GM18951 (cell line): ENCODE results near the gene LSM14B.

Source experiments
- POLR2A ChIP-seq: IDR thresholded peaks from 4 replicates; pipeline ENCODE4 v1.6.1; 2011; ENCODE audit warnings: mild to moderate bottlenecking; ENCODE audit not compliant: insufficient read length, insufficient read depth; ENCODE audit errors: extremely low read depth
- in situ Hi-C: fragments of 300-500 bp; cut with MboI; formaldehyde crosslinking; loops from one replicate; pipeline ENCODE4 v1.12.0; 2022; ENCODE audit warnings: low sequenced_read_pairs, mixed read lengths, inconsistent platforms; ENCODE audit not compliant: unreplicated experiment

The LSM14B gene

GRCh38 chr20:62150310-62150575 is 28.0 kb downstream of the LSM14B start:
- no peak for TF ChIP-seq POLR2A
- in situ Hi-C loops: no loop called here

GRCh38 chr20:62151225-62151624 is 28.9 kb downstream of the LSM14B start:
- in situ Hi-C loops: no loop called here
- no peak for TF ChIP-seq POLR2A

- TF ChIP-seq POLR2A: no peak
- in situ Hi-C loops: no loop called here
Measured at GRCh38 chr20:62151835-62152364, 29.6 kb downstream of the LSM14B start.

DNA sequence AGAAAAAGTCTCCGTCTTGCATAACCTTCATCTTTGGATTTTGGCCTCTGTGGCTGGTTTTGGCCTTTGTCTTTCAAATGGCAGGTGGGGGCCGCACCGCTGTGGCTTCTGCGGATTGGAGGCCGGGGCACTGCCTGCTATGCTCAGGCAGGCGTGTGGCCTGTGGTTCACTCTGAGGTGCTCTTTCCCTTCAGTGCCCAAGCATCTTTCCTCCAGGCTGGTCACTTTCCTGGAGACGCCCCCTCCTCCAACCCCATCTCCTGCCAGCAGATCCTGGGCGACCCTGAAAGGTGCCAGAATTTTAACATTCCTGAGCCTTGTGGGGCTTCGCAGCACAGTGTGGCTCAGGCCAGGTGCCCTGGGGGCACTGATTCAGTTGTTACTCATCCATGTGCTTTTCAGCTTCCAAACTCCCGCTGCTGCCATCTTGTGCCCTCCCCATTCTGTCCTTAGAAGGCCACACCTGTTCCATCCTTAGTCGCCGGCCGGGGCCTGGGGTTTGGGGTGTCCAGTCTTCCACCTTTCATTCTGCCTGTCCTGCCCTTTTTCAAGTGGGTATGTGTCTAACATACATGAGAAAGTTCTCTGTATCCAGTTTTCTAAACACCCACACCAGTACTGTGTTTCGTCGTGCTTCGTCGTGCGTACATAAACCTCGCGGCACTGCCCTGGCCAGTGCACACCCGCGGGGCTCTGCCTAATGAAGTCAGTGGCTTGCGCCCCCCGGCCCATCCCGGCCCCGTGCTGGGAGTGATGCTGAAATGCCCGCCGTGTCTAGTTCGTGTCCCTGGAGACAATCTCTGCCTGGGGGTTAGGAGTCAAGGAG is 33.4 kb downstream of the LSM14B start:
- in situ Hi-C loops: no loop called here
- no peak for TF ChIP-seq POLR2A

DNA sequence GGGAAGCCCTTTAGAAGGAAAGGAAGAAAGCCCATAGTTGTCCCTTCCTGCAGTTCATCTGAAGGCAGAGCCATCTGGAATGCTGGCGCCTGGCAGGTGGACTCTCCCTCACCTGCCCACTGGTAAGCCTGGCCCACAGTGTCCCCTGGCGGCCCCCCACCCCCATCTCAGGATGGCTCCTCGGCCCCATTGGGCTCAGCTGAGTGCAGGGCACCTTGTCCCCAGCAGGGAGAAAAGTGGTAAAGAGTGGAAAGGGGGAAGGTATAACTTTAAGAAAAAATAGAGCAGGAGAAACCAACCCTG is 33.9 kb downstream of the LSM14B start:
- in situ Hi-C loops: no loop called here

DNA sequence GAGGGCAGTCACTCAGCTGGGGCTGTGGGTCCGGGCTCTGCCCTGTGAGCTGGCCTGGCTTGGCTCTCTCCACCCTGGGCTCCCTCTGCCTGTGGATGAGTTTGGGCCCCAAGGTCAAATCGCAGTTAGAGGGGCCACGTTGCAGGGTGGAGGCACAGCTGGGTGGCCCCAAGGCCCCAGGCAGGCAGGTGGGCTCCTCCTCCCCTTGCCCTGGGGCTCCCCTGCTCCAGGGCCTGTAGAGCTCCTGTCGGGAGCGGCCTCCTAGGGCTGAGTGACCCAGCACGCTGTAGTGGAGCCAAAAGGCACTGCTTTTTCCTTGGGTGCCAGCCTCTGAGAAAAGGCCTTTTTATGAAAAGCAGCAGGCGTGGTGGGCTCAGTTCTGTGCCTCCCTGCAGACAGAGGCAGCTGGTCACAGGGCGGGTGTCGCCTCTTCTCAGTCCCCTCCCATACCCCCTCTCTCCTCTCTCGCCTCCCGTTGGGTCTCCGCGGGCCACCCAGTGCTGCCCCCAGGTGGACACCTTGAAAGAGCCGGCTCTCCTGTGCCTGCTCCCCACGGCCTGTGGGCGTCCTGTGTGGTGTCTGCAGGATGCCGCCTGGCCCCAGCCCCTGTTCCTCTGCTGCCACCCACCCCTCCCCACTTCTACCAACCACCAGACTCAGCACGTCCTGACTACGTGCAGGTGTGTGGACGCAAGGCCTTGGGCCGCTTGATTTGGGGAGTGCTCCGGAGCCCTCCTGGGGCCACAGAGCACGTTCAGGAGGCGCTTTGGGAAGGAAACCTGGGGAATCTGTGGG is 34.5 kb downstream of the LSM14B start:
- in situ Hi-C loops: no loop called here

More for the DNA sequence above, 33.9 kb downstream of the LSM14B start:
- TF ChIP-seq POLR2A: no peak

GRCh38 chr20:62157387-62158087 is 35.3 kb downstream of the LSM14B start:
- no peak for TF ChIP-seq POLR2A
- in situ Hi-C loops: no loop called here

More for the DNA sequence above, 34.5 kb downstream of the LSM14B start:
- TF ChIP-seq POLR2A: no peak

DNA sequence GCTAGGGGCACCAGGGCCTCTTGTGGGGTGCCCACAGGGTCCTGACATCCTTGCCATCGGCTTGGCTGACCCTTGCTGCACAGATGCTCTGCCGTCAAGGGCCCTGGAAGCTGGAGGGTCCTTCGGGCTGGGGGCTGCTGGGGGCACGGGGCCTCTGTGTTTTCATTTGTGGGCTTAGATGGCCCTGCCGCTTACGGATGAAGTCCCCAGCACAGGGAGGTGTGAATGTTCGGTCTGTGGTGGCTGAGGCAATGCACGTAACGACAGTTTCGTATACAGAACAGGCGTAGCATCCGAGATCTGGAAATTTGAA is 35.8 kb downstream of the LSM14B start:
- in situ Hi-C loops: no loop called here
- TF ChIP-seq POLR2A: no peak

DNA sequence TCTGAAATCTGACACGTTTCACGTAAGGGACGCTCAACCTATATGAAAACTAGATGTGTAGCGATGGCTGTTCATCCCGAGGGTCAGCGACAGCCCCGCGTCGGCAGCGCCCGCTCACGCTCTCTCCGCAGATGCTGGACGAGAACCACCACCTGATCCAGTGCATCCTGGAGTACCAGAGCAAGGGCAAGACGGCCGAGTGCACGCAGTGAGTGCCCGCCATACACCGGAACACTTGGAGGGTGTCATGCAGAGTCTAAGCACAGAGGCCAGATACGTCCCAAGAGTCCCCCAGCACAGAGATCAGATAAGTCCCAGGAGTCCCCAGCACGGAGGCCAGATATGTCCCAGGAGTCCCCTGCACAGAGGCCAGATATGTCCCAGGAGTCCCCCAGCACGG is 36.3 kb downstream of the LSM14B start:
- no peak for TF ChIP-seq POLR2A
- in situ Hi-C loops: no loop called here

DNA sequence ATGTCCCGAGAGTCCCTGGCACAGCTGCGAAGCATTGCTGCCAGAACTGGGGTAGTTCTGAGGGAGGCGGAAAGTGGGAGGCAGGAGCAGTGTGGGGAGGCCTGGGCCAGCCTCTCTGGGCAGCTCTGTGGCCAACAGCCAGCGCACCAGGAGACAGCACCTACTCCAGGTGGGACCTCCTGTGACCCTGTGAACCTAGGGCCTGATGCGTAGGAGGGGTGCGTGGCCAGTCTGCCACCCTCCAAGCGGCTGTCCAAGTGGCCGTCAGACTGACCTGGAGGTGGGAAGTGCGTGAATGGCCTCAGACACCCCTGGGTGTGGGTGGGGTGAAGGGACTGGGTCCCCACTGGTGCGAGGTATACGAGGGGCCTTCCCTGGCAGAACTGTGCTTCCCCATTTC is 36.8 kb downstream of the LSM14B start:
- no peak for TF ChIP-seq POLR2A
- in situ Hi-C loops: no loop called here

DNA sequence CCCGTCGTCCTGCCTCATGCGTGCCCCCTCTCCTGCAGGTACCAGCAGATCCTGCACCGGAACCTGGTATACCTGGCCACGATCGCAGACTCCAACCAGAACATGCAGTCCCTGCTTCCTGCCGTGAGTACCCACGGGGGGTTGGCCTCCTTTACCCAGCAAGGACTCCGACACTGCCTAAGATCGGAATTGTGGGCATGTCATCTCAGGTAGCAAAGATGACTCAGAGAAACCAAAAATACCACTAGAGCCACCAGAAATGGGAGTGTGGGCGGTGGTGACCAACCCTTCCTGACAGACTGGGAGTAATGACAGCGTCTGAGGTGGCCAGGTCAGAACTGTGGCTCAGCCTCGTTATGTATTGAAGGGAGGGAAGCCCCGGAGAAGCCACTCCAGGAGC is 37.6 kb downstream of the LSM14B start:
- no peak for TF ChIP-seq POLR2A
- in situ Hi-C loops: no loop called here

DNA sequence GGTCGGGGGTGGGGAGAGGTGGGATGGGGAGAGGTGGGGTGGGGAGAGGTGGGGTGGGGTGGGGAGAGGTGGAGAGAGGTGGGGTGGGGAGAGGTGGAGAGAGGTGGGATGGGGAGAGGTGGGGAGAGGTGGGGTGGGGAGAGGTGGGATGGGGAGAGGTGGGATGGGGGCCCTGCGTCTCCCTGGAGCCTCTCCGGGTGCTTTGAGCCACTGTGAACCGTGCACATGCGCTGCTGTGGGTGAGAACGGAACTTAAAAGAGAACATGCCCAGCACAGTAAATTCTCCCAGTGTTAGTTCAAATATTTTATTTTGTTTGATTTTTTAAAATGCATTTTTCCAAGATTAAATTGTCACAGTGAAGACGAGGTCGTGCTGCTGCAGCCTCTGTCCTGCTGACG is 38.0 kb downstream of the LSM14B start:
- no peak for TF ChIP-seq POLR2A
- in situ Hi-C loops: no loop called here

DNA sequence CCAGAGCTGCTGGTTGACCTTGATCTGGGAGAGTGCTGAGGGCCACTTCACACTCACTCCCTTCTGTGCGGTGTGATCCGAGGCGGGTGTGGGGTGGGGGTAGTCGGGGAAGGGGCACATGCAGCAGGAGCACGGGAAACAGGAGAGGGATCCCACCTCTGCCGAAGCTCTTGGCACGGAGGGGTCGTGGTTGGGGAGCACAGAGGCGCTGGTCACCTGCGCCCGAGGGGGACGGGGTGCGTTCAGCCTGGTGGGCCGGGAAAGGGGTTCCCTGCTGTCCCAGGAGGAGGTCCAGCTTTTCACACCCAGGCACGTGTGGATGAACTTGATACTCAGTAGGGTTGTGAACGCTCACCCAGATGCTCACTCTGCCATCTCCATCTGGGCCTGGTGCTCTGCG is 38.6 kb downstream of the LSM14B start:
- TF ChIP-seq POLR2A: no peak
- in situ Hi-C loops: no loop called here

GRCh38 chr20:62161347-62161746 is 39.1 kb downstream of the LSM14B start:
- no peak for TF ChIP-seq POLR2A
- in situ Hi-C loops: no loop called here
